Testis (tissue), 3 donors: ENCODE data around the gene PCDHB11. TPM values are rescaled to one million over a fixed set of nuclear protein-coding genes. Genes with fewer than 3 reads are reported as not detected.
"Not testable (repeated sequence)": the region's sequence is repeated elsewhere in the genome, so short reads cannot be mapped to it uniquely, and the experiment has no call there.

ENCODE experiments used
- DNase-seq: peaks from one replicate; pipeline ENCODE4 v3.0.0-alpha.2; 2019
- H3K27ac ChIP-seq, 2 donors: fragments of 200-600 bp; sonication (generic); one replicate each; pipeline ENCODE4 v1.5.1; 2019
- H3K27me3 ChIP-seq: fragments of 200-600 bp; sonication (generic); one replicate; pipeline ENCODE4 v1.5.1; 2019
- H3K36me3 ChIP-seq: fragments of 200-600 bp; sonication (generic); one replicate; pipeline ENCODE4 v1.5.1; 2017; ENCODE audit warnings: low read depth; ENCODE audit errors: missing control alignments
- H3K4me1 ChIP-seq: fragments of 200-600 bp; sonication (generic); one replicate; pipeline ENCODE4 v1.5.1; 2019
- H3K4me3 ChIP-seq, 2 donors: fragments of 200-600 bp; sonication (generic); one replicate each; pipeline ENCODE4 v1.5.1; 2017 to 2019
- H3K9me3 ChIP-seq: fragments of 200-600 bp; sonication (generic); one replicate; pipeline ENCODE4 v1.5.1; 2017
- POLR2A ChIP-seq: fragments of 450-650 bp; IDR thresholded peaks from one replicate; pipeline ENCODE4 v1.6.1; 2017; ENCODE audit warnings: antibody characterized with exemption, mild to moderate bottlenecking, moderate library complexity
- WGBS, 2 donors: methylation state at CpG; one replicate each; pipeline ENCODE4 v1.1.5; 2018; 5-methylcytosine and 5-hydroxymethylcytosine counted together
- intact Hi-C: fragments of 100-400 bp; cut with DNase I; formaldehyde crosslinking; loops from one replicate; pipeline ENCODE4 v1.15.1; 2023; ENCODE audit warnings: low total_unique reads
- polyA plus RNA-seq: library from polyadenylated mRNA; stranded (reverse); fragments of 350-450 nt; fragmentation: Illumina TruSeq; extraction: RNeasy Lipid Tissue Mini Kit (QIAGEN cat#74804); gene quantifications from one replicate; pipeline ENCODE4 v1.2.3, GENCODE V29; 2014; ENCODE audit warnings: low read depth, low replicate concordance; ENCODE audit not compliant: insufficient read depth
- total RNA-seq, 2 donors: library from RNA; depleted of rRNA; stranded (reverse); fragments of >200 nt; gene quantifications; one replicate each; pipeline ENCODE4 v1.2.3, GENCODE V29; 2016
- TF ChIP-seq, protein P1 (sequence below), 3 experiments: fragments of 450-650 bp in 2 of 3; fragments of 200-600 bp in 1 of 3; sonication (generic) in 1 of 3; IDR thresholded peaks; one replicate each; pipeline ENCODE4 v1.5.1; 2016 to 2019; ENCODE audit warnings: antibody characterized with exemption in 3 of 3, mild to moderate bottlenecking in 2 of 3, moderate library complexity in 1 of 3

PCDHB11 gene
- total and polyA plus RNA-seq, 3 donors from 2014 or later = 0.63 to 4.2 (median 4.0) TPM

DNA sequence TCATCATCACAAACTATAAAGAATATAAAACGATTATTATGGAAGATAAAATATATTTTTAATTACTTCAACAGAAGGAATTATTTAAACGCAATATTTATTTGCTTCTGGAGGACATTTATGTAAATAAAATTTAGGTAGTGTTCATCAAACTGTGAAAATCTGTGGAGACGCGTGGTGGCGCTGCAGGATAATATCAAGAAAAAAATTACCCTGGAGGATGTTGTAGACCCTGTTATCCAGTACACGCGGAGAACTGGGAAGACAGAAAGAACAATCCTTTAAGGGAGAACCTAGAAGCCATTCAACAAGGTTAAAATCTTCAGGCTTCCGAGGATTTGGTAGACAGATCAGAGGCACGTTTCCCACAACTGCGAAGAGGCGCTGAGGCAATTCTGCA is 9.1 kb downstream of the PCDHB11 start, which contains the start of gene PCDHB12:
TSS of gene PCDHB12 (plus strand) at position 242 of the 400 bp plus-strand sequence. CDS start 189 bp downstream, outside the sequence.
- Histone ChIP-seq H3K4me1 (no peaks in the 10 kb centered on the region), H3K27me3 (no peaks in the 10 kb centered on the region), H3K36me3 (no peaks in the 10 kb centered on the region), H3K4me3 (no peak within 1 kb of the TSS), H3K27ac (no peak within 1 kb of the TSS), H3K9me3 (no peaks in the 10 kb centered on the region)
- intact Hi-C loops = no loop called here
- TF ChIP-seq POLR2A = no peak
- TF ChIP-seq, protein P1, sequence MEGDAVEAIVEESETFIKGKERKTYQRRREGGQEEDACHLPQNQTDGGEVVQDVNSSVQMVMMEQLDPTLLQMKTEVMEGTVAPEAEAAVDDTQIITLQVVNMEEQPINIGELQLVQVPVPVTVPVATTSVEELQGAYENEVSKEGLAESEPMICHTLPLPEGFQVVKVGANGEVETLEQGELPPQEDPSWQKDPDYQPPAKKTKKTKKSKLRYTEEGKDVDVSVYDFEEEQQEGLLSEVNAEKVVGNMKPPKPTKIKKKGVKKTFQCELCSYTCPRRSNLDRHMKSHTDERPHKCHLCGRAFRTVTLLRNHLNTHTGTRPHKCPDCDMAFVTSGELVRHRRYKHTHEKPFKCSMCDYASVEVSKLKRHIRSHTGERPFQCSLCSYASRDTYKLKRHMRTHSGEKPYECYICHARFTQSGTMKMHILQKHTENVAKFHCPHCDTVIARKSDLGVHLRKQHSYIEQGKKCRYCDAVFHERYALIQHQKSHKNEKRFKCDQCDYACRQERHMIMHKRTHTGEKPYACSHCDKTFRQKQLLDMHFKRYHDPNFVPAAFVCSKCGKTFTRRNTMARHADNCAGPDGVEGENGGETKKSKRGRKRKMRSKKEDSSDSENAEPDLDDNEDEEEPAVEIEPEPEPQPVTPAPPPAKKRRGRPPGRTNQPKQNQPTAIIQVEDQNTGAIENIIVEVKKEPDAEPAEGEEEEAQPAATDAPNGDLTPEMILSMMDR (IDR thresholded peaks at IDR 0.05) = peak in 2 of 3 experiments; percentile 43 to 48
- DNase-seq = peak; percentile 59
- 12 to 17% methylated on average over 11 of the region's 11 CpGs for WGBS, 2 donors

DNA sequence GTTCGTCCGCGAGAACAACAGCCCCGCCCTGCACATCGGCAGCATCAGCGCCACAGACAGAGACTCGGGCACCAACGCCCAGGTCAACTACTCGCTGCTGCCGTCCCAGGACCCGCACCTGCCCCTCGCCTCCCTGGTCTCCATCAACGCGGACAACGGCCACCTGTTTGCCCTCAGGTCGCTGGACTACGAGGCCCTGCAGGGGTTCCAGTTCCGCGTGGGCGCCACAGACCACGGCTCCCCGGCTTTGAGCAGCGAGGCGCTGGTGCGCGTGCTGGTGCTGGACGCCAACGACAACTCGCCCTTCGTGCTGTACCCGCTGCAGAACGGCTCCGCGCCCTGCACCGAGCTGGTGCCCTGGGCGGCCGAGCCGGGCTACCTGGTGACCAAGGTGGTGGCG is 10.9 kb downstream of the PCDHB11 start:
- H3K27ac ChIP-seq, H3K9me3 ChIP-seq, intact Hi-C loops, H3K27me3 ChIP-seq, H3K36me3 ChIP-seq, H3K4me3 ChIP-seq, DNase-seq, H3K4me1 ChIP-seq: not testable (repeated sequence)
- WGBS, 2 donors = 30 to 54% methylated on average over 15 to 17 of the region's 39 CpGs

DNA sequence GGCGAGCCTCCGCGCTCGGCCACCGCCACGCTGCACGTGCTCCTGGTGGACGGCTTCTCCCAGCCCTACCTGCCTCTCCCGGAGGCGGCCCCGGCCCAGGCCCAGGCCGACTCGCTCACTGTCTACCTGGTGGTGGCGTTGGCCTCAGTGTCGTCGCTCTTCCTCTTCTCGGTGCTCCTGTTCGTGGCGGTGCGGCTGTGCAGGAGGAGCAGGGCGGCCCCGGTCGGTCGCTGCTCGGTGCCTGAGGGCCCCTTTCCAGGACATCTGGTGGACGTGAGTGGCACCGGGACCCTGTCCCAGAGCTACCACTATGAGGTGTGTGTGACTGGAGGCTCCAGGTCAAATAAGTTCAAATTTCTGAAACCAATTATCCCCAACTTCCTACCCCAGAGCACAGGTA is 11.4 kb downstream of the PCDHB11 start:
- H3K27ac ChIP-seq, H3K4me1 ChIP-seq, intact Hi-C loops, DNase-seq, H3K4me3 ChIP-seq, H3K9me3 ChIP-seq, H3K36me3 ChIP-seq, H3K27me3 ChIP-seq: not testable (repeated sequence)
- 17 to 26% methylated on average over 2 to 23 of the region's 27 CpGs for WGBS, 2 donors

DNA sequence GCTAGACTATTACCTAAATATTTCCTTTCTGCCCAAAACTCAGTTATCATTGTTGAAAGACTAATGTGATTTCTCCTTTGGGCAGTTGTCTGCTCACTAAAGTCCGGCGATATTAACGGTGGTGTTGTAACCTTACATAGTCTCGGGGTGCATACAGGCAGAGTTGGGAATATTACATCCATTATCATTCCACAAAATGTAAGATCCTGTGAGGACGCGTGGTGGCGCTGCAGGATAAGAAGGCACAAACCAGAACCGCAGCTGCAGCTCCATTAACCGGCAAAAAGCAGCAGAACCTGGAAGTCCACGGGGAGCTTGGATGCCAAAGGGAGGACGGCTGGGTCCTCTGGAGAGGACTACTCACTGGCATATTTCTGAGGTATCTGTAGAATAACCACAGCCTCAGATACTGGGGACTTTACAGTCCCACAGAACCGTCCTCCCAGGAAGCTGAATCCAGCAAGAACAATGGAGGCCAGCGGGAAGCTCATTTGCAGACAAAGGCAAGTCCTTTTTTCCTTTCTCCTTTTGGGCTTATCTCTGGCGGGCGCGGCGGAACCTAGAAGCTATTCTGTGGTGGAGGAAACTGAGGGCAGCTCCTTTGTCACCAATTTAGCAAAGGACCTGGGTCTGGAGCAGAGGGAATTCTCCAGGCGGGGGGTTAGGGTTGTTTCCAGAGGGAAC is 14.4 kb downstream of the PCDHB11 start, which contains the start of gene PCDHB13:
TSS of gene PCDHB13 (plus strand) at position 264 of the 684 bp plus-strand sequence. CDS start at position 469, 205 bp downstream.
- H3K4me3 ChIP-seq, H3K27me3 ChIP-seq, H3K27ac ChIP-seq, H3K36me3 ChIP-seq, H3K4me1 ChIP-seq, H3K9me3 ChIP-seq, intact Hi-C loops: not testable (repeated sequence)
- TF ChIP-seq, protein P1 (IDR thresholded peaks at IDR 0.05) = peak; percentile 30 to 58 (median 36)
- 3 to 4% methylated on average over 13 of the region's 18 CpGs for WGBS, 2 donors
- peak; percentile 87 for DNase-seq

DNA sequence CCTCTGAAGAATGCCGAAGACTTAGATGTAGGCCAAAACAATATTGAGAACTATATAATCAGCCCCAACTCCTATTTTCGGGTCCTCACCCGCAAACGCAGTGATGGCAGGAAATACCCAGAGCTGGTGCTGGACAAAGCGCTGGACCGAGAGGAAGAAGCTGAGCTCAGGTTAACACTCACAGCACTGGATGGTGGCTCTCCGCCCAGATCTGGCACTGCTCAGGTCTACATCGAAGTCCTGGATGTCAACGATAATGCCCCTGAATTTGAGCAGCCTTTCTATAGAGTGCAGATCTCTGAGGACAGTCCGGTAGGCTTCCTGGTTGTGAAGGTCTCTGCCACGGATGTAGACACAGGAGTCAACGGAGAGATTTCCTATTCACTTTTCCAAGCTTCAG is 15.2 kb downstream of the PCDHB11 start:
- H3K27ac ChIP-seq, H3K9me3 ChIP-seq, H3K27me3 ChIP-seq, intact Hi-C loops, H3K4me1 ChIP-seq, H3K36me3 ChIP-seq, DNase-seq, H3K4me3 ChIP-seq: not testable (repeated sequence)
- 39 to 41% methylated on average over 11 to 12 of the region's 12 CpGs for WGBS, 2 donors

DNA sequence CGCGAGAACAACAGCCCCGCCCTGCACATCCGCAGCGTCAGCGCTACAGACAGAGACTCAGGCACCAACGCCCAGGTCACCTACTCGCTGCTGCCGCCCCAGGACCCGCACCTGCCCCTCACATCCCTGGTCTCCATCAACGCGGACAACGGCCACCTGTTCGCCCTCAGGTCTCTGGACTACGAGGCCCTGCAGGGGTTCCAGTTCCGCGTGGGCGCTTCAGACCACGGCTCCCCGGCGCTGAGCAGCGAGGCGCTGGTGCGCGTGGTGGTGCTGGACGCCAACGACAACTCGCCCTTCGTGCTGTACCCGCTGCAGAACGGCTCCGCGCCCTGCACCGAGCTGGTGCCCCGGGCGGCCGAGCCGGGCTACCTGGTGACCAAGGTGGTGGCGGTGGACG is 16.1 kb downstream of the PCDHB11 start:
- 27% methylated on average over 26 of the region's 40 CpGs; no CpG with 5 or more reads in 1 of the 2 donors for WGBS, 2 donors
- H3K27ac ChIP-seq, H3K27me3 ChIP-seq, intact Hi-C loops, H3K9me3 ChIP-seq, DNase-seq, H3K4me1 ChIP-seq, H3K4me3 ChIP-seq, H3K36me3 ChIP-seq: not testable (repeated sequence)

DNA sequence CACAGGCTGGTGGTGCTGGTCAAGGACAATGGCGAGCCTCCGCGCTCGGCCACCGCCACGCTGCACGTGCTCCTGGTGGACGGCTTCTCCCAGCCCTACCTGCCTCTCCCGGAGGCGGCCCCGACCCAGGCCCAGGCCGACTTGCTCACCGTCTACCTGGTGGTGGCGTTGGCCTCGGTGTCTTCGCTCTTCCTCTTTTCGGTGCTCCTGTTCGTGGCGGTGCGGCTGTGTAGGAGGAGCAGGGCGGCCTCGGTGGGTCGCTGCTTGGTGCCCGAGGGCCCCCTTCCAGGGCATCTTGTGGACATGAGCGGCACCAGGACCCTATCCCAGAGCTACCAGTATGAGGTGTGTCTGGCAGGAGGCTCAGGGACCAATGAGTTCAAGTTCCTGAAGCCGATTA is 16.6 kb downstream of the PCDHB11 start:
- intact Hi-C loops, H3K4me3 ChIP-seq, H3K36me3 ChIP-seq, H3K4me1 ChIP-seq, H3K27me3 ChIP-seq, H3K27ac ChIP-seq, DNase-seq, H3K9me3 ChIP-seq: not testable (repeated sequence)
- 21 to 50% methylated on average over 1 to 14 of the region's 26 CpGs for WGBS, 2 donors
